Measurements from ENCODE around the gene NSUN5. TPM values are rescaled to one million over a fixed set of nuclear protein-coding genes. Genes with fewer than 3 reads are reported as not detected.
"Not testable (repeated sequence)": the region's sequence is repeated elsewhere in the genome, so short reads cannot be mapped to it uniquely, and the experiment has no call there.

NSUN5 gene
- total RNA-seq, 1 experiment from 2014 or later = 7.5 TPM

DNA sequence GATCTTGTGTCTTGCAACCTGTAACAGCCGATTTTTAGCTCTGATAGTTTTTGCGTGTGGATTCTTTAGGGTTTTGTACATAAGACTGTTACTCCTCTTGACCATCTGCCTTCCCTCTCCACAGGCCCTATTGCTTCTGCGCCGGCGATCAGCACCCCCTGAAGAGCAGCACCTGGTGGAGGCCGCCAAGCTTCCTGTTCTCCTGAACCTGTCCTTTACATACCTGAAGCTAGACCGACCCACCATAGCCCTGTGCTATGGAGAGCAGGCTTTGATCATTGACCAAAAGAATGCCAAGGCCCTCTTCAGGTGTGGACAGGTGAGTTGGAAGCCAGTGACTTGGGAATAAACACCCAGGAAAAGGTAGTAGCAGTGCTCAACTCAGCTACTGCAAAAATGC, 31.9 kb upstream of the NSUN5 start:
- H3K27me3 ChIP-seq = 0 out of 2 replicates have a peak, but pooled peaks cover 5% of the 10 kb centered on the region
- H3K27ac ChIP-seq = no peak overlapping the region
- H3K36me3 ChIP-seq = no peaks in the 10 kb centered on the region
- DNase-seq = no peak
- peaks cover 12% of the 10 kb centered on the region for H3K4me1 ChIP-seq
- no peak overlapping the region for H3K4me3 ChIP-seq
- H3K9me3 ChIP-seq (replicated peaks) = no peaks in the 10 kb centered on the region

DNA sequence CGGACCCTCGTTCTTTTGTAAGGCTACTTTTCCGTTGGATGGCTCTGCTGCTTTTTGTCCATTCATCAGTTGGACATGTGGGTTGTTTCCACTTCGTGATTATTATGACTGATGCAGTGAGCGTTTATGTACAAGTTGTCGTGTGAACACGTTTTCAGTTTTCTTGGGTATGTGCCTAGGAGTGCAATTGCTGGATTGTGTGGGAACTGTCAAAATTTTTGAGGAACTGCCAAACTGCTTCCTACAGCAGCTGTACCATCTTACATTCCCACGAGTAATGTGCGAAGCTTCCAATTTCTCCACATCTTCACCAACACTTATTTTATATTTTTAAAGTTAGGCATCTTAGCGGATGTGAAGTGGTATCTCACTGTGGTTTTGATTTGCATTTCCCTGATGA, 29.7 kb upstream of the NSUN5 start:
- Histone ChIP-seq H3K9me3 (replicated peaks) (no peaks in the 10 kb centered on the region), H3K36me3 (no peaks in the 10 kb centered on the region), H3K4me3 (no peak overlapping the region), H3K27me3 (0 out of 2 replicates have a peak, but pooled peaks cover 5% of the 10 kb centered on the region), H3K27ac (no peak overlapping the region), H3K4me1 (peaks cover 9% of the 10 kb centered on the region)
- DNase-seq = no peak

DNA sequence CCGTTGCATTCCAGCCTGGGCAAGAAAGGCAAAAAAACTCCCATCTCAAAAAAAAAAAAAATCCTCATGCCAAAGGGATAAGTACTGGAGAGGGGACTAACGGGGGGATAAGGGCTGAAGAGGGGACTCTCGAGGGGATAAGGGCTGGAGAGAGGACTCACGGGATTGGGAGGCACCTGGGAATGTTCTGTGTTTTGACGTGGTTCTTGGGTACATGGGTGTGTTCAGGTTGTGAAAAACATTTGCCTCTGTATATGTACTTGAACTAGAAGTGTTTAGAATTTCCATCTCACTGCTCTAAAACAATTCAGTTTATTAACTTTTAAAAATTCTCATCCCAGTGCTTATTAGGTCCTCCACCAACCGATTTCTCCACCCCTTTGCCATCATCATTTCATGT, 23.8 kb upstream of the NSUN5 start:
- no peak for DNase-seq
- H3K4me1 ChIP-seq = no peaks in the 10 kb centered on the region
- H3K4me3 ChIP-seq = no peak overlapping the region
- 0 out of 2 replicates have a peak, but pooled peaks cover 5% of the 10 kb centered on the region for H3K27me3 ChIP-seq
- H3K27ac ChIP-seq = no peak overlapping the region
- no peaks in the 10 kb centered on the region for H3K9me3 ChIP-seq (replicated peaks)
- H3K36me3 ChIP-seq = no peaks in the 10 kb centered on the region

DNA sequence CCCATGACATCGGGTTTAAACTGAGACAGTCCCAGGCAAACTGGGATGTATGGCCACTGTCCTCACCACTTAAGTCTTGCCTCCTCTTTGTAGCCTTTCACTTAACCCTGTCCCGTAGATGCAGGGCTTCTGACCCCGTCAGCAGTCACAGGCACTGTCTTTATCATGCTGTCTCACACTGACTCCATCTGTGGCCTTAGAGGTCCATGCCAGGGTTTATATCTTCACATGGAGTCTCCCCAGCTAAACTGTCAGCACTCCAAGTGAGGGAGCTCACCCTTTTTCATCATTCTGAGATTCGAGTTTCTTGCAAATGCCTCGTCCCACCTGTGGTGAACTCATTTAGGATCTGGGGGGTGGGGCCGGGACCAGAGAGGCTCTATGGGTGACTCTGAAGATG, 22.1 kb upstream of the NSUN5 start:
- Histone ChIP-seq H3K4me3 (no peak overlapping the region), H3K27me3 (0 out of 2 replicates have a peak, but pooled peaks cover 2% of the 10 kb centered on the region), H3K4me1 (no peaks in the 10 kb centered on the region), H3K36me3 (no peaks in the 10 kb centered on the region), H3K27ac (no peak overlapping the region), H3K9me3 (replicated peaks) (no peaks in the 10 kb centered on the region)
- no peak for DNase-seq

DNA sequence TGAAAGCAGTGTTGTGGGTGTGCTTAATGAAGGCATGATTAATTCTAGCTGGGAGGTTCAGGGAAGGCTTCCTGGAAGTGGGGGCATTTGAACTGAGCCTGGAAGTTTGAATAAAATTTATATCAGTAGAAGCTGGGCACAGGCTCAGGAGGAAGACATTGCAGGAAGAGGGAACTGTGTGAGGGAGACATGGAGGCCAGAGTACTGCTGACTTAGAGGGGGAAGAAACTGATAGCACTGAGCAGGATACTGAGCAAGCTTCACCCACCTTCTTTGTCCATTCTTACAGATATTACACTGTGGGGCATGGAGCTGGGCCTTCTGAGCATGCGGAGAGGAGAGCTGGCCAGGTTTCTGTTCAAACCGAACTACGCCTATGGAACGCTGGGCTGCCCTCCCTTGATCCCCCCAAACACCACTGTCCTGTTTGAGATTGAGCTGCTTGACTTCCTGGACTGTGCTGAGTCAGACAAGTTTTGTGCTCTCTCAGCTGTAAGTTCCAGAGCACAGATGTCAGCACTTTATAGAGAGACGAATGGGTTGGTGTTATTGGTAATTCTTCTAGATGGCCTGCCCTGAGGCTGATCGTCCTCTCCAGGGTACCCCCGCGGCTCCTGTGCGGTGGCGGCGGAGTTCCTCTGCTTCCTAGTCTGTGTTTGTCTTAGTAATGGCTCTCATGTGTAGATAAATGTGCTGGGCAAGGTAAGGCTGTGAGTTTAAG, 21.4 kb upstream of the NSUN5 start:
- Histone ChIP-seq H3K9me3 (replicated peaks) (no peaks in the 10 kb centered on the region), H3K4me1 (no peaks in the 10 kb centered on the region), H3K36me3 (no peaks in the 10 kb centered on the region), H3K27me3 (no peaks in the 10 kb centered on the region), H3K27ac (no peak overlapping the region), H3K4me3 (no peak overlapping the region)
- DNase-seq = no peak

DNA sequence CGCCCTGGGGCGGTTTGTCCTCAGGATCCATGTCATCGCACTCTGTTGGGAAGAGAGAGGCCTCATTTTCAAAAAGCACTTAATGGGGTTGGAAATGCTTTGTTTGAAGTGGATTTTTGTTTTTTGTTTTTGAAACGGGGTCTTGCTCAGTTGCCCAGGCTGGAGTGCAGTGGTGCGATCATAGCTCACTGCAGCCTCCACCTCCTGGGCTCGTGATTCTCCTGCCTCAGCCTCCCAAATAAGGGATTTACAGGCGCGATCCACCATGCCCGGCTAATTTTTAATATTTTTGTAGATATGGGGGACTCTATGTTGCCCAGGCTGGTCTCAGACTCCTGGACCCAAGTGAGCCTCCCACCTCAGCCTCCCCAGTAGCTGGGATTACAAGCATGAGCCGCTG, 20.1 kb upstream of the NSUN5 start:
- Histone ChIP-seq H3K4me3 (no peak overlapping the region), H3K9me3 (replicated peaks) (no peaks in the 10 kb centered on the region), H3K27me3 (0 out of 2 replicates have a peak, but pooled peaks cover 3% of the 10 kb centered on the region), H3K36me3 (no peaks in the 10 kb centered on the region), H3K27ac (no peak overlapping the region), H3K4me1 (no peaks in the 10 kb centered on the region)
- no peak for DNase-seq

DNA sequence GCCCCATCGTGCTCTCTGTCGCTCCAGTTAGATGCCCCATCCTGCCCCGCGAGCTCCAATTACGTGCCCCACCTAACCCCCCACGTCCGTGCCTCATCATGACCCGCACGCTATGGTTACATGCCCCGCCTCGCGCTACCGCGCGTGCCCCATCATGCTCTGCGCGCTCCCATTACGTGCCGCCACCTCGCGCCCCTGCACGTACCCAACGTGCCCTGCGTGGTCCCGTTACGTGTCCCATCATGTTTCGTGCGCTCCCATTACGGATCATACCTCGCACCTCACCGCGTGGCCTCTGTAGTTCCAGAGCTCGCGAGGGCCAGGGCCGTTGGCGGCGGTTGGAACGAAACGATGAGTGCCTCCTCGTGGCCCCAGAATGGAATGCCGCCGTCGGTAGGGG, 19.3 kb upstream of the NSUN5 start, which contains the start of the genes FKBP6 and TRIM50:
Gene FKBP6, plus strand, starts transcription at position 240 of the 400 bp plus-strand sequence. CDS start 268 bp downstream, outside the sequence.
Gene TRIM50, minus strand, starts transcription at position 161 of the 400 bp plus-strand sequence. CDS start 3,295 bp downstream, outside the sequence.
- H3K36me3 ChIP-seq; DNase-seq; H3K27ac ChIP-seq; H3K9me3 ChIP-seq (replicated peaks); H3K4me1 ChIP-seq; H3K4me3 ChIP-seq; H3K27me3 ChIP-seq: not testable (repeated sequence)

DNA sequence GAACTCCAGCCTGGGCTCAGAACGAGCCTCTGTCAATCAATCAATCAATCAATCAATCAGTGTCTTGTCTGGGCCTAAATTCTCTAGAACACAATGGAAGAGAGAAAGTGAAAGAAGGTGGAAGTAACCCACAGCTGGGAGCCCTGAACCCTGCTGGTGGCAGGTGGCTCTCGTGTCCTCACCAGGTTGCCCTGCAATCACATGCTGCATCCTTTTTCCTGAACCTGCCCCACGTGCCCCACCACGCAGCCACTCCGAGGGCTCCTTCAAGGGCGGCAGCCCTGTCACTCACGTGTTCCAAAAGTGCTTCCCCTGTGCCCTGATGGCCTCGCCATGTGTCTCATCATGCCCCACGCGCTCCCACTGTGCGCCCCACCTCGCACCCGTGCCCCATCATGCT, 18.8 kb upstream of the NSUN5 start:
- H3K9me3 ChIP-seq (replicated peaks); H3K4me3 ChIP-seq; DNase-seq: not testable (repeated sequence)

DNA sequence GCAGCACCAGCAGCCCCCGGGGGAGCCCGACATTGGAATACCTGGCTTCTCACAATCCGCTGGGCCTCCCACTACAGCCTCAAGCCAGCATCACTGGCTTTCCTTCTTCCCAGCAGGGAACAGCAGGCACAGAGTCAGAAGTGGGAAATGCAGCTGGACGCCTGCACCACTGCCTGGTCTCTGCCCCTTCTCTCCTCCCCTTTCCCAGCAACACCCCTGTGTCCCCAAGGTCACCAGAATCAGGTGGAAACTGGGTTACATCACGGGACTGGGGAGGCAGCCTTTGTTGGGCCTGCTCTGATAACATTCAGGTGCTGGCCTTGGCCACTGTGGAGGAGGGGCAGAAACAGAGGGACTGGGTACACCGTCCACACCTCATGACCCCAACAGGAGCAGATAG, 16.8 kb upstream of the NSUN5 start:
- H3K27me3 ChIP-seq, DNase-seq: not testable (repeated sequence)

More for the DNA sequence above, 18.8 kb upstream of the NSUN5 start:
- H3K36me3 ChIP-seq, H3K27ac ChIP-seq, H3K27me3 ChIP-seq, H3K4me1 ChIP-seq: not testable (repeated sequence)

DNA sequence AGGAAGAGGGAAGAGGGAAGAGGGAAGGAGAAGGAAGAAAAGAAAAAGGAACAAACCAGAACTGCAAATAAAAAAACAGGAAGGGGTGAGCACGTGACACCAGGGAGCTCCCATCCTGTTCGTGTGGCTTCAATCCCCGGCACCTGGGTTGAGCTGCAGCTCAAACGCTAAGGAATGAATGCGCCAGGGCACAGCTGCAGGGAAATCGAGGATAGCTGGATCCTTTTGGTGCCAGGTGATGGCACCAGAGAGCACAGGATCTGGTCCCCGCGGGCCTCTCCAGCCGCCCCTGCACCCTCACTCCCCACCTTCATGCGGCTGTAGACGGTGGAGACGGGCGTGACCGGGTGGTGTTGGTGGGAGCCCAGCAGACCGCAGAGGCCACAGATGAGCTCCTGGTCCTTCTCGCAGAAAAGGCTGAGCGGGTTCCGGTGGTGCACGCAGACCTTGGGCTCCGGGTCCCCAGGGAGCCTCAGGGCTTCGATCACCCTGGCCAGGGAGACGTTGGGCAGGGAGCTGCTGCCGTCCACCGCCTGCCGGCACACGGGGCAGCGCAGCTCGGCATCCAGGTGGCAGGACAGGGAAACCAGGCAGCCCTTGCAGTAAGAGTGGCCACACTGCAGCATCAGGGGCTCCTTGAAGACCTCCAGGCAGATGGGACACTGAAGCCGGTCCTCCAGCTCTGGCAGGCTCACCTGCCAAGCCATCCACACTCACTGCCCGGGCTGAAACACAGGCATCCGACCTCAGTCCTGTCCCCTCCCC, 15.6 kb upstream of the NSUN5 start:
- peak; percentile 61 to 75 for DNase-seq
- H3K4me1 ChIP-seq; H3K27me3 ChIP-seq; H3K4me3 ChIP-seq; H3K27ac ChIP-seq; H3K9me3 ChIP-seq (replicated peaks); H3K36me3 ChIP-seq: not testable (repeated sequence)

More for the DNA sequence above, 16.8 kb upstream of the NSUN5 start:
- not testable (repeated sequence) for H3K27ac ChIP-seq; H3K4me1 ChIP-seq; H3K36me3 ChIP-seq; H3K9me3 ChIP-seq (replicated peaks); H3K4me3 ChIP-seq

DNA sequence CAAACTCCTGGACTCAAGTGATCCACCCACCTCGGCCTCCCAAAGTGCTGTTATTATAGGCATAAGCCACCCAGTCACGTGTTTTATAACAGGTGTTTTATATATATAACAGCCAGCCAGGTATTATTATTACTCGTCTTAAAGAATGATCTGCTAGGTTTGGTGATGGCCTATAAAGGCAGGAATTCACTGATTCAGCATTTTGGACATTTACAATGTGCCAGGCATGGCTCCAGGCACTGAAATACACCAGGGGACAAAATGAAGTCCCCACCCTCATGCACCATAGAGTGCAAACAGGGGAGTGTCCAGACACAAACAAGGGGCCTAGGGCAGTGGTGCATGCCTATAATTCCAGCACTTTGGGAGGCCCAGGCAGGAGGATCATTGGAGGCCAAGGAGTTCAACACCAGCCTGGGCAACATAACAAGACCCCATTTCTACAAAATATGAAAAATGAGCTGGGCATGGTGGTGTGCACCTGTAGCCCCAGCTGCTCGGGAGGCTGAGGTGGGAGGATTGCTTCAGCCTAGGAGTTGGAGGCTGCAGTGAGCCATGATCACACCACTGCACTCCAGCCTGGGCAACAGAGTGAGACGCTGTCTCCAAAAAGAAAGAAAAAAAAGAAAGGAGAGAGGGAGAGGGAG, 14.9 kb upstream of the NSUN5 start:
- not testable (repeated sequence) for H3K9me3 ChIP-seq (replicated peaks); H3K27me3 ChIP-seq; H3K36me3 ChIP-seq; H3K4me1 ChIP-seq; DNase-seq; H3K4me3 ChIP-seq; H3K27ac ChIP-seq

DNA sequence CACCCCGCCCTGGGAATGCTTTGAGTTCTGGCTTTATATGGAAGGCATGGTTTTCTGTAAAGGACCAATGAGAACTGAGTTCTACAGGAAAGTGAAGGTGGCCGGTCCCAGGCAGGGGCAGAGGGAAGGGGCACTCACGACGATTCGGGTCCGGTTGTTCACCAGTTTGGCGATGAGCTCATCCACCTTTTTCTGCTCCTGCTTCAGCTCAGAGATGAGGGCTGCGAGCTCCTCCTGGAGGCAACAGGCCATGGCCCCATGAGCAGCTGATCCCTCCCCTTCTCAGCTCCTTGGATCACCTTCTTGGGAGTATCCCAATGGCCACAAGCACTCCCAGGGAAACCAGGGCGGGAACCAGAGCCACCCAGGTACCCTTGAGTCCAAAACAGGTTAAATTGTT, 11.4 kb upstream of the NSUN5 start:
- not testable (repeated sequence) for H3K27me3 ChIP-seq

DNA sequence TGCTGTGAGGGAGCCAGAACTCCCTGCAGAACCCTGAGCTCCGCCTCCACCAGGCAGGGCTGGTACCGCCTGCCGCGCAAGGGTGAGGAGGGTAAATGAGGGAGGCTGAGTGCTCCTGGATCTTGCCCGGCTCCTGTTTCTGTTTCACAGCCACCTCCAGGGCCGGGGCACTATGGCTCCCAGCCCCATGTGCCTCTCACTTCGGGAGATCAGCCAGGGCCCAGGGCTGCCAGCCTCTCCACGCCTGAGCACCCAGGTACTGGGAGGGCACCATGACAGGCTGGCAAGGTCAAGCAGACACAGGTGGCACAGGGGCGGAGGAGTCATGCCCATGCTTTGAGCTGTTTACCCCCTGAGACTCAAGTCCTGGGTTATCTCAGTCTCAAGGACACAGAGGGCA, 10.9 kb upstream of the NSUN5 start:
- H3K9me3 ChIP-seq (replicated peaks); H3K4me3 ChIP-seq; H3K27ac ChIP-seq; H3K4me1 ChIP-seq; H3K27me3 ChIP-seq; DNase-seq; H3K36me3 ChIP-seq: not testable (repeated sequence)

More for the DNA sequence above, 11.4 kb upstream of the NSUN5 start:
- not testable (repeated sequence) for H3K27ac ChIP-seq; H3K4me3 ChIP-seq; H3K4me1 ChIP-seq; H3K9me3 ChIP-seq (replicated peaks); H3K36me3 ChIP-seq
- DNase-seq = peak; percentile 24 to 27

DNA sequence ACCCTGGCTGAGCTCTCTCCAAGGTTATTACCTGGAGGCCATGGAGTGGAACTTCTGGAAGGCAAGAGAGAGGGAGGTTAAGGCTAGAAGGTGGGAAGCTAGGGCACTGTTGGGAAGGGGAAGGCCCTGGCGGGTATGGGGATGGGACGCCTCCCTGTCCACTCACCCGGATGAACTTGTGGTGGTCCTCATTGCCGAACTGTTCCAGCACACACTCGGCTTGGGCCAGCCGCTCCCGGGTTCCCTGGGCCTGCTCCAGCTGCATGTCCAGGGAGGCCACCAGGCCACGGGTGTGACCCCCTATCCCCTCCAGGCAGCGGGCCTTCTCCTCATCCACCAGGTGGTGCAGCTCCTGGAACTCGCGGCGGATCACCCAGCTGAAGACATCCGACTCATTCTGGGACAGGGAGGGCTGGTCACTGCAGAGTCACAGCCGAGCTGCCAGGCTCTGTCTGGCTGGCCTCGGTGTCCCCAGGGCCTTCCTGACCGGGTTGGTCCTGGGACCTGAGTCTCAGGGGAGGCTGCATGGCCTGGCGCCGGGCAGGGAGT, 10.1 kb upstream of the NSUN5 start:
- not testable (repeated sequence) for H3K36me3 ChIP-seq; H3K4me3 ChIP-seq; H3K27me3 ChIP-seq; H3K9me3 ChIP-seq (replicated peaks); H3K27ac ChIP-seq; H3K4me1 ChIP-seq; DNase-seq

DNA sequence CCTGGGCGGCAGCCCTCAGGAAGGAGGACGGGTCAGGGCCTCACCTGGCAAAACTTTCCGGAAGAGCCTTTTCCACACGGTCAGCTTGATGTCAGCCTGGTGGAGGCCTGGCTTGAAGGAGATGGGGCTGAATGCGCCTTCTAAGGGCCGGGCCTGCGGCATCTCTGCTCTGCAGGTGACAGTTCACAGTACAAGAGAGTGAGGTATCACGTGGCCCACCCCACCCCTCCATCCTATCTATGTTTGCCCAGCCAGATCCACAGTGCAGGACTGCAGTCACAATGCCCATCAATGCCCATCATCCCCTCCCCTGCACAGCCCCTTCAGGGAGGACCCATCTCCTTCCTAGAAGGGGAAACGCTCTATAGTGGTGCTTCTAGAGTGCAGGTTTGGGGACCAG, 7.9 kb upstream of the NSUN5 start:
- no peaks in the 10 kb centered on the region for H3K4me1 ChIP-seq
- H3K36me3 ChIP-seq = no peaks in the 10 kb centered on the region
- no peak overlapping the region for H3K4me3 ChIP-seq
- no peaks in the 10 kb centered on the region for H3K9me3 ChIP-seq (replicated peaks)
- DNase-seq = no peak
- H3K27ac ChIP-seq = no peak overlapping the region
- 0 out of 2 replicates have a peak, but pooled peaks cover 4% of the 10 kb centered on the region for H3K27me3 ChIP-seq
